ENCODE measurements around the gene JCAD.

DNA sequence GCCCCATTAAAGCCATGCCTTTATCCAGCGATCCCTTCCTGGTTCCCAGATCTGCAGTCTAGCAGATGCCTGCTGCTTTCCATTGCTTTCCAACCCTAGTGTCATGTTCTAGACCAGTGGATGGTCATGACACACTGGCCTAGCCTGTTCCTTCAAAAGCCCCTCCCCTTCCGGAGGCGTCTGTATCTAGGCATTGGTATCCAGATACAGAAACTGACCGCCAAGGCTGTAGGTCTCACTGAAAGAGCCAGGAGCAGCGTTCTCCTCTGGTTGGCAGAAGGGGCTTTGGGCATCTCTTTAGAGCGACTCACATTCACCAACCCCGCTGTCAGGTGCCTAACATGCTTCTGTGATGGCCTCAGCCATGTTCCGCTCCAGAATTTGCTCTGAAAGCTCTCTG lies 22.6 kb downstream of the JCAD start:
- TF ChIP-seq POLR2A (IDR thresholded peaks at IDR 0.05), result no peak
- TF ChIP-seq, protein P1, sequence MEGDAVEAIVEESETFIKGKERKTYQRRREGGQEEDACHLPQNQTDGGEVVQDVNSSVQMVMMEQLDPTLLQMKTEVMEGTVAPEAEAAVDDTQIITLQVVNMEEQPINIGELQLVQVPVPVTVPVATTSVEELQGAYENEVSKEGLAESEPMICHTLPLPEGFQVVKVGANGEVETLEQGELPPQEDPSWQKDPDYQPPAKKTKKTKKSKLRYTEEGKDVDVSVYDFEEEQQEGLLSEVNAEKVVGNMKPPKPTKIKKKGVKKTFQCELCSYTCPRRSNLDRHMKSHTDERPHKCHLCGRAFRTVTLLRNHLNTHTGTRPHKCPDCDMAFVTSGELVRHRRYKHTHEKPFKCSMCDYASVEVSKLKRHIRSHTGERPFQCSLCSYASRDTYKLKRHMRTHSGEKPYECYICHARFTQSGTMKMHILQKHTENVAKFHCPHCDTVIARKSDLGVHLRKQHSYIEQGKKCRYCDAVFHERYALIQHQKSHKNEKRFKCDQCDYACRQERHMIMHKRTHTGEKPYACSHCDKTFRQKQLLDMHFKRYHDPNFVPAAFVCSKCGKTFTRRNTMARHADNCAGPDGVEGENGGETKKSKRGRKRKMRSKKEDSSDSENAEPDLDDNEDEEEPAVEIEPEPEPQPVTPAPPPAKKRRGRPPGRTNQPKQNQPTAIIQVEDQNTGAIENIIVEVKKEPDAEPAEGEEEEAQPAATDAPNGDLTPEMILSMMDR (IDR thresholded peaks at IDR 0.05), result no peak

All from thyroid gland (tissue), 4 donors.